AG04449 (cell line): ENCODE data around the gene SLC35E3.
A peak's percentile ranks its signal among the peaks of the same experiment; 100 is the strongest.

Source experiments
- CTCF ChIA-PET: fragments of 350-600 bp; formaldehyde crosslinking; extraction: SDS; loops from one replicate; lab custom pipeline; 2021; ENCODE audit warnings: antibody characterized with exemption; lab: Yijun Ruan, JAX
- POLR2A ChIA-PET: fragments of 400-600, 350-600 bp; formaldehyde crosslinking; extraction: SDS; loops from one replicate; lab custom pipeline; 2020; ENCODE audit warnings: antibody characterized with exemption, inconsistent platforms; lab: Yijun Ruan, JAX
- DNase-seq: peaks from one replicate; pipeline ENCODE4 v3.0.0-alpha.2; 2010; ENCODE audit warnings: low read depth, low spot score
- H3K4me3 ChIP-seq: 2 replicates; pipeline ENCODE4 v1.5.1; 2011; ENCODE audit warnings: low read depth, mild to moderate bottlenecking, control low read depth, low read length
- CTCF ChIP-seq: IDR thresholded peaks from one replicate; pipeline ENCODE4 v1.5.1; 2011; ENCODE audit warnings: mild to moderate bottlenecking, moderate library complexity, low read length, control low read depth, inconsistent platforms; ENCODE audit not compliant: insufficient read depth; ENCODE audit errors: missing control alignments

The SLC35E3 gene

GRCh38 chr12:68745904-68746571, at the start of gene SLC35E3:
TSS of gene SLC35E3 (plus strand) at chr12:68746176. CDS start at chr12:68746378, 202 bp downstream.
- ChIA-PET POLR2A (interaction anchor here (1.6 to 1.9 kb wide), 3 partner anchors 62 to 67 kb away, joined by 5 to 10 read pairs (median 7); partner anchors contain the start of gene MDM2), CTCF (interaction anchor here (1.0 to 1.8 kb wide), 4 partner anchors 11 to 84 kb away, joined by 3 to 9 read pairs (median 3); partner anchors contain the start of gene MDM2)
- H3K4me3 ChIP-seq: peak within 1 kb of the TSS; percentile 83
- peak; percentile 17 for DNase-seq
- TF ChIP-seq CTCF: no peak

- DNase-seq: no peak
- ChIA-PET CTCF (no interaction called here), POLR2A (no interaction called here)
- no peak for TF ChIP-seq CTCF
- H3K4me3 ChIP-seq: no peak overlapping the region
Observed at GRCh38 chr12:68699486-68699885, 46.5 kb upstream of the SLC35E3 start.

GRCh38 chr12:68727776-68728175, 18.2 kb upstream of the SLC35E3 start:
- ChIA-PET POLR2A (no interaction called here), CTCF (no interaction called here)
- DNase-seq: no peak
- TF ChIP-seq CTCF: no peak
- no peak overlapping the region for H3K4me3 ChIP-seq

GRCh38 chr12:68733661-68734071, 12.3 kb upstream of the SLC35E3 start:
- peak; percentile 60 for DNase-seq
- no peak overlapping the region for H3K4me3 ChIP-seq
- ChIA-PET CTCF (no interaction called here), POLR2A (no interaction called here)
- no peak for TF ChIP-seq CTCF

- POLR2A ChIA-PET: no interaction called here
- DNase-seq: no peak
- CTCF ChIA-PET: no interaction called here
- H3K4me3 ChIP-seq: no peak overlapping the region
- no peak for TF ChIP-seq CTCF
Observed at GRCh38 chr12:68739891-68740290, 6.1 kb upstream of the SLC35E3 start.

- no peak for TF ChIP-seq CTCF
- no peak overlapping the region for H3K4me3 ChIP-seq
- POLR2A ChIA-PET: interaction anchor here (1.2 kb wide), 1 partner anchor 64 kb away, joined by 3 read pairs; the partner anchor contains the start of gene MDM2
- DNase-seq: peak; percentile 28
- CTCF ChIA-PET: no interaction called here
Observed at GRCh38 chr12:68743356-68743755, 2.6 kb upstream of the SLC35E3 start.
